Esophagus muscularis mucosa (tissue), 4 donors: ENCODE measurements around the gene MAGEF1.

Source experiments
- CTCF ChIP-seq, 3 experiments: fragments of 200-600 bp in 2 of 3; fragments of 450-650 bp in 1 of 3; sonication (generic) in 2 of 3; IDR thresholded peaks; one replicate each; pipeline ENCODE4 v1.5.1; 2017 to 2019; ENCODE audit warnings: antibody characterized with exemption in 3 of 3, mild to moderate bottlenecking in 2 of 3, moderate library complexity in 1 of 3
- EP300 ChIP-seq: sonication (generic); formaldehyde crosslinking; IDR thresholded peaks from one replicate; pipeline ENCODE4 v1.6.1; 2017; ENCODE audit warnings: antibody characterized with exemption
- POLR2A ChIP-seq: fragments of 450-650 bp; IDR thresholded peaks from one replicate; pipeline ENCODE4 v1.6.1; 2017; ENCODE audit warnings: antibody characterized with exemption, moderate library complexity, mild to moderate bottlenecking, low read depth
- POLR2AphosphoS5 ChIP-seq, 2 donors: sonication (generic); formaldehyde crosslinking; IDR thresholded peaks; one replicate each; pipeline ENCODE4 v1.6.1; 2017; ENCODE audit warnings: antibody characterized with exemption in 2 of 2

- TF ChIP-seq CTCF (IDR thresholded peaks at IDR 0.05): no peak
- no peak for TF ChIP-seq POLR2AphosphoS5 (IDR thresholded peaks at IDR 0.05)
- no peak for TF ChIP-seq POLR2A
- no peak for TF ChIP-seq EP300
These were observed 48.6 kb upstream of the MAGEF1 start for GRCh38 chr3:184760337-184761074.
